Stromal cell of bone marrow (primary cell): Measurements from ENCODE around the gene GPR160.

Source experiments
- DNase-seq: peaks from one replicate; pipeline ENCODE4 v3.0.0-alpha.2; 2012; ENCODE audit warnings: low read depth

GPR160 gene

DNA sequence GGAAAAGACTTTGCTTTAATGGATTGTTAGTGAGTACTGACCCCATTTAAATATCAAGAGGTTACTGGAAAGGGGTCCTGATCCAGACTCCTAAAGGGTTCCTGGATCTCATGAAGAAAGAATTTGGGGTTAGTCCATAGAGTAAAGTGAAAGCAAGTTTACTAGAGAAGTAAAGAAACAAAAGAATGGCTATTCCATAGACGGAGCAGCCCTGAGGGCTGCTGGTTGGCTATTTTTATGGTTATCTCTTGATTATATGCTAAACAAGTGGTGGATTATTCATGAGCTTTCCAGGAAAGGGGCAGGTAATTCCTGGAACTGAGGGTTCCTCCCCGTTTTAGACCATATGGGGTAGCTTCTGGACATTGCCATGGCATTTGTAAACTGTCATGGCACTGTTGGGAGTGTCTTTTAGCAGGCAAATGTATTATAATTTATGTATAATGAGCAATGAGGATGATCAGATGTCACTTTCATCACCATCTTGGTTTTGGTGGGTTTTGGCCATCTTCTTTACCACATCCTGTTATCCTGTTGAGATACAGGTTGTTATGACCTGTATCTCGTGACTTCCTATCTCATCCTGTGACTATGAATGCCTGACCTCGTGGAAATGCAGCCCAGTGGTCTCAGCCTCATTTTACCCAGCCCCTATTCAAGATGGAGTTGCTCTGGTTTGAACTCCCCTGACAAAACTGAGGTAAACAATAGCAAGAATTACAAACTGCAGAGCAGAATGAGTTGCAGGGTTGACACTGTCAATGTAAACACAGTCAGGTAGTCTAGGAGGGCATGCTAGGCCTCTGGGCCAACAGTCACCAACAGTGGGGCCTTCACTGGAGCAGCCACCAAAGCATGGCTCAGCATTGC is 10.3 kb upstream of the GPR160 start:
- no peak for DNase-seq

DNA sequence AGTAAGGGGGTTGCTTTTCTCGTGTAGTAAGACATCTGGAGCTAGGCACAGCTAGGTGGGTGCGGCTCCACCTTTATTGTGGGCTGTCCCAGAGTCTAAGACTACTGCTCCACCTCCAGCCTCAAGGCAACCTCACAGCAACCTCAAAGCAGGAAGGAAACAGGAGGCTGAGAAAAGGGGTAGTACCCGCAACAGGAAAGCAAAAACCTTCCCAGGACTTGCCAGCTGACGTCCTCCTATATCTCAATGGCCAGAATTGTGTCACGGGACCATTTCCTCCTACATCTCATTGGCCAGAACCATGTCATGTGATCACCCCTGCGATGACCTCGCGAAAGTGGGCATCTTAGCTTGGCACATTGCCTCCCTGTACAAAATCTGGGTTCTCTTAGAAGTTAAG is 4.3 kb upstream of the GPR160 start:
- no peak for DNase-seq

- DNase-seq = no peak
Measured at GRCh38 chr3:170038434-170039110, 777 bp downstream of the GPR160 start.

DNA sequence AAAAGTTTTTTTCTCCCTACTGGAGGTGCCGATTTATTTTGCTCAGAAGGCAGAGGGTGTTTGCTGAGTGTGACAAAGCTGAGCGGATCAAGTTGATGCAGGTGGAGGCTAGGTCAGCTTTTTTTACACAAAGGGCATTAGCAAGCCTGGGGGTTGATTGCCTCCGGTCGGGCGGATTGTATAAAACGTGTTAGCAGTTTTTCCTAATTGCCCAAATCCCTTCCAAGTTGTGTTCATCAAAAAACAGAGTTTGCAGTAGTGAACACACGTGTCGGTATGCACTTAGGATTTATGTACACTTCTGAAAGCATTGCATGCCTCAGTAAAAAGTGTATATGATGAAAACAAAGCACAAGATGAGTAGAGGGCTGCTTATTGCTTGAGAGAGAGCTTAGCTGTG is 2.6 kb downstream of the GPR160 start:
- no peak for DNase-seq

- no peak for DNase-seq
Measured at GRCh38 chr3:170043506-170043905, 5.7 kb downstream of the GPR160 start.

DNA sequence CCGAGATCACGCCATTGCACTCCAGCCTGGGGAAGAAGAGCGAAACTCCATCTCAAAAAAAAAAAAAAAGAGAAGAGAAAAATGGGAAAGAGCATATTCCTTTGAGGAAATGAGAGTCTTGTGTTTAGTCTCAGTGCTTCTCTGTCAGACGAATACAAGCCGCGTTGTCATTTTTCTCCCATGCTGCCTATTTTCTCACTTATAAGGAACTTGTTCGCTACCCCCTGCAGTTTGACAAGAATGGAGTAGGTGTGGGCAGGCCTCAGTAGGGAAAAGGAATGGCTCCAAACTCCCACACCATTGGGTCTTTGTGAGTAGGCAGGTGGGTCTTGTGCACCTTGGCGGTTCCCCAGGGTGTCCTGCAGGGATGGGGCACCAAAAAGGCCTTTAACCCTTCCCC is 6.5 kb downstream of the GPR160 start:
- DNase-seq = no peak

- no peak for DNase-seq
Measured at GRCh38 chr3:170044795-170045244, 7.0 kb downstream of the GPR160 start.

DNA sequence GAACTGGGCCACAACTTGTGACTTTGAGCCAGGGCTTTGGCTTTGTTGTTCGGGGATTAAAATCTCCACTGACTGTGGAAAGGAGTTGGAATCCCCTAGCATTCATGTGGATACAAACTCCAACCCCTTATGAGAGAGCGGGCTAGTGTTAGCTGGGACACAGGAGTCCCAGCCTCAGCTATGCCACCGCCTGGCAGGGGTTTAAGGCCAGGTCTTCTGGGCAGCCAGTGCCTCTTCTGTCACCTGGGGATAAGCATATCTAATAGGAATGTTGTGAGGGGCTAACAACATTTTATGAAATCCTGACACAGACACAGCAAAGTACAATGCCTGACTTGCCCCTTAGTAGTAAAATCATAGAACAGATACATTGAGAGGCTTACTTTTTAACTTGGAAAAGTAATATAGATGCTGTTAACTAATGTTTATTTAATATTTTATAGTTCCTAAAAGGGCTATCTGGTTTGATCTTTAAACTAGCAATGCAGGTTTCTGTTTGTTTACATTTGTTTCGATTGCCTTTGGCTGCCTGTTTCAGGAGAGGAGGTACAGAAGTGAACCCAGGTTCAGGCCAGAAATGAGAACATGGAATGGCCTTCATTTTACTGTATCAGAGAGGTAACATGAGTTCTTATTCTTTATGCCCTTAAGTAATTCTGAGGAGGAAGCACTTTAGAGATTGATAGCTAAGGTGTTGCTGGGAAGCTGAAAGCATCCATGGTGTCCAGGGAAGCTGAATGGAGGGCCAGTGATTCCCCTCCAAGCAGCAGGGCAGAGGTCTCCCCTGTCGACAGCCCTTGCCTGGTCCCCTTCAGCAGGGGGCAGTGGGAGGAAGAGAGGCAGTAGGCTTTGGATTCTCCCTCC is 8.7 kb downstream of the GPR160 start:
- no peak for DNase-seq

DNA sequence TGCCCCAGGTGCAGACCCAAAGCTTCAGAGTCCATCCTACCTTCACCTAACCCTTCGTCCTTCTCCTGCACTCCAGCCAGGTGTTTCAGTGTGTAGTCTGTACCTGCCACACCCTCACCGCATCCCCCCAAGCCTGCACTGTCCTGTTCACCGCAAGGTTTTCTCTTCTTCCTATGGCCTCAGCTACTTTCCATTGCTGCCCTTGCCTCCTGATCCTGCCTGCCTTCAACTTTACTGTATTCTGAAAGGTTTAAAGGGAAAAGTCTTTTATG is 9.3 kb downstream of the GPR160 start:
- DNase-seq = no peak

DNA sequence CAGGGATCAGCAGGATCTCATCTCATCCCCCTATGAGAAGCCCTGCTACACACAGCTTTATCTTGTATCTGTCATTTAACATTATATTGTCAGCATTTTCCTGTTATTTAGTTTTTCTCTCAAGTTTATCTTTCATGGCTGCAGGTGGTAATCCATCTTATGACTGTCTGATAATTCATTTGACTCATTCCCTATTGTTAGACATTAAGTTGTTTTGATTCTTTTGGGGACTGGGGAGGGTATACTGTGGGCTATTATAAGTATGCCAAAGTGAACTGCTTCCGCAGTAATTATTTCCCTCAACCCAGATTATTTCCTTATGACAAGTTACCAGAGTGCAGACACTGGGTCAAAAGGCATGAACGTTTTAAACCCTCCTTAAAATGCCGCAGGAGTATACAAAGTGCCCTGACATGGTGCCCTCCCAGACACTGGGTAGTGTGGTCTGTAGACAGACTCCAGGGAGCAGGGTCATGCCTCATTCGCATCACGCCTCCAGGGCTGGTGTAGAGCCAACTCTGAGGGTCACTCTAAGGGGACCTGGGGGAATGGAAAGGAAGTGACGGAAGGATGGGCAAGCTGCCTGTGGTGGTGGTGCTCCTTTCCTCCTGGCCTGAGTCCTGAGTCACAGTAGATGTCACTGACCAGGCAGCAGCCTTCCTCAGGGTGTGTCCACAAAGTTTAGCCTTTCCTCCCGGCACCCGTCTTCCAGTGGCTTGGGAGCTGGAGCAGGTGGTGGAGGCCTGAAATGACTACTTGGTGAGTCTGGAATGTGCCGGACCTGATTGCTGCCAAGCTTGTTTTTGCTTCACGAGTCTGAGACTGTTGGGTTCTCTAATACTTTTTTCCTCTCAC is 11.6 kb downstream of the GPR160 start:
- peak; percentile 34 for DNase-seq

- DNase-seq = no peak
Measured at GRCh38 chr3:170050753-170051152, 13.0 kb downstream of the GPR160 start.

GRCh38 chr3:170052398-170052797 is 14.6 kb downstream of the GPR160 start:
- DNase-seq = no peak

DNA sequence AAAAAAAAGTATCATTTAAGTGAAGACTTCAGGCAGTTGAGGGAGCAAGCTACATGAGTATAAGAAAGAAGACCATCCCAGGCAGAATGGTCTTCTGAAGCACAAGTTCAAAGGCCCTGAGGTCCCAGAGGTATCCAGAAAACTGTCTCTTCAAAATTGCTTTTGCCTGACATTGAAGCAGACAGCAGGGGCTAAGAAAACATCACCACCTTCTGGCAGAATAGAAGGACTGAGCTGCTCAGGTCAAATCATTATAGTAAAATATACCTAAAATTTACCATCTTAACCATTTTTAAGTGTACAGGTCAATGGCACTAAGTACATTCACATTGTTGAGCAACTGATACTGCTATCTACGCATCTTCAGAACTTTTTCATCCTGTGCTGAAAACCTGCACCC is 16.4 kb downstream of the GPR160 start:
- no peak for DNase-seq

- DNase-seq = peak; percentile 22
Measured at GRCh38 chr3:170055209-170055608, 17.4 kb downstream of the GPR160 start.

GRCh38 chr3:170056710-170057454 is 19.1 kb downstream of the GPR160 start:
- no peak for DNase-seq

DNA sequence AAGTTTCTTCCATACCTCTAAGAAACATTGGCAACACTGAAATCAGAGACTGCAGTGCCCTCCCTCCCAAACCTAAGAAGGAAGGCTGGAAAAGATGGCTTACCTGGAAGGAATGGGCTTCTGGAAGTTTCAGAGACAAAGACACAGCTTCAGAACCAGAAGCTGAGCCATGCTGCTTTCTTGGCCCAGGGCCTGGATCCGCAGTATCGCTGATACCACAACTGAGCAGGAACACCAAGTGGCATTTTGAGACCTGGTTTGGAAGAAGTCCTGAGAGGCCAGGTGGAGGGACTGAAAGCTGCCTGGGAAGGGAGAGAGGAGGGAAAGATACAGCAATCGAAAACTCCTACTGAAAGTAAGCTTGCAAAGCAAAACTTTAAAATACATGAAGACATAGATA is 19.8 kb downstream of the GPR160 start:
- no peak for DNase-seq

DNA sequence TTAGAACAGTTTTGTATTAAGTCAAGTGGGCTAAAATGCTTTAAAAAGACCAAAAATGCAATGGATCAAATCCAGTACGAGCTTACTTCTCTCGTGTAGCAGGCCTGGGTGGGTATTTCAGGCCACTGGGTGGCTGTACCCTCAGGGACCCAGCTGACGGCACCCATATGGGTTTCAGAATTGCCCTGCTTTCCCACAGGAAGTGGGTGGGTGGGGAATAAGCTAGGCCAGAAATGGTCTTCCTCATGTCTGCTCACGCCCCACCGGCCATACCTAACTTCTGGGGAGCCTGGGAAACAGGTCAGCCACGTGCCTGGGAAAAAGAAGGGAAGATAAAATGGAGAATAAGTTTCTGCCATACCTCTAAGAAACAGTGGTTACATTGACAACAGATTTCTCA is 20.3 kb downstream of the GPR160 start:
- DNase-seq = no peak

DNA sequence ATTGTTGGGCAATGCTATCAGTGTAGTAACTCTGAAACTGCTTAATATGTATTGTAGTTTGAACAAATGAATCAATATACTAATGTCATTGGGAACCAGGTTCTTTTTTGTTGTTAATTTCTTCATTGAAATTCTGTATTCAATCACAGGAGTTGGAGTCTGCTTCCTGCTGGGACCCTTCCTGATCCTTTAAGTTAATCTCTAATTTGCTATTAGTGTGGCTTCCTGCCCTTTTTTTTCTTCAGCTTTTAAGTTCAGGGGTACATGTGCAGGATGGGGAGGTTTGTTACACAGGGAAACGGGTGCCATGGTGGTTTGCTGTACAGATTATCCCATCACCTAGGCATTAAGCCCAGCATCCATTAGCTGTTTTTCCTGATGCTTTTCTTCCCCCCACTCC is 21.7 kb downstream of the GPR160 start:
- DNase-seq = no peak

DNA sequence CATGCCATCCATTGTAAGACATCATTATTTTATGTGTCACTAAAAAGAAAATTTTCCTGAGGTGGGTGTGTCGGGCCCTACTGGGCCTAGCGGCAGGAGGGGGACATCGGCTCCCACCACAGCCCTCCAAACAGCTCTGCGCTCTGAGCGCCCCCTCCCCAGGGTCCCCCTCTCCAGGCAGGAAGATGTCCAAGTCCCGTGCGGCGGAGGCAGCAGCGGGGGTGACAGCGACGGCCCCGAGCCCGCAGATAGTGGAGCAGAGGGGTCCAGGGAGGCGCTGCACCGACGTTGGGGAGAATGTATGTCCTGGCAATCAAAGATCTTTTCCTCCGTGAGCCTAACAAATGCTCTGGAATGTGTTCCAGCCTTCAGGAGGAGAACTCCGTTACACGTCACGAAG is 24.3 kb downstream of the GPR160 start:
- DNase-seq = no peak

- no peak for DNase-seq
Measured at GRCh38 chr3:170062769-170063168, 25.0 kb downstream of the GPR160 start.

DNA sequence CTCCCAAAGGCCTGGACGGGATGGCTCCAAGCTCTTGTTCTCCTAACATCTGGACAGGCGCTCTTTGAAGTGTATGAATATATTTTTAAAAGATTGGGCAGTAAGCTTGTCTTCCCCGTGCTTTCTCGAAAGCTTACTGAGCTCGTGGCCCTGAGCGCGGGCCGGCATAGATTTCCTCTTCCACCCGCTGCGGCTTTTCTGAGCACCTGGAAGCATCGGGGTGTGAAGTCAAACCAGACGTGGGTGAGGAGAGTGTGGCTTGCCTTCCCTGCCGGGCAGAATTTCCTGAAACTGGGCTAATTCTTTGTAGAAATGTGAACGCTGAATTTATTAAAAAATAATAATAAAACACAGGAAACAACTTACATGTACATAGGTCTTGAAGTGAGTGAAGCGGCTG is 25.9 kb downstream of the GPR160 start:
- DNase-seq = no peak
